ENCODE measurements around the gene GNG12. TPM values are rescaled to one million over a fixed set of nuclear protein-coding genes. Genes with fewer than 3 reads are reported as not detected.

GNG12 gene
- polyA plus RNA-seq, 4 donors, result 52.8 to 162 (median 126) TPM

DNA sequence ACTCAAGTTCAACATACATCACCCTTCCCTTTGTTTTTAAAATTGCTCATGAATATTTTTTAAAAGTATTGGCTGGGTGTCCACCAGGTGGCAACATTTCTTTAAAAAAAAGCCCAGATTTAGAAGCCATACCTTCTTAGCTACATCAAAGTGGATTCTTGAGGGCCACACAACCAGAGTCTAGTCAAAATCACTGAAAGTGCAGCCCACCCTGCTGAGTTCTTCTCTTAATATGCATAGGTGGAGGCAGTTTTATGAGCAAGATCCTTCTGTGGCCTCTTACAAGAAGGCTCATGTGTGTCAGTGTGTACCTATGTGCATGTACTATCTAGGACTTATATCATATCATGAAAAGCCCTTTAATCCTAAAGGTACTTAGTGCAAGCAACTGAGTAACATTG, 16.9 kb upstream of the GNG12 start:
- no peak overlapping the region for H3K4me3 ChIP-seq (ENCODE audit: low read depth in 1 of 3, low read length in 3 of 3)
- DNase-seq (peak in 1 of 2 donors; percentile 59), FAIRE-seq (no peak)
- H3K4me1 ChIP-seq (ENCODE audit: control insufficient read depth in 3 of 3, insufficient read depth in 2 of 3, low read depth in 1 of 3, low read length in 2 of 3), result peaks cover 0 to 8% (median 0%) of the 10 kb centered on the region in 3 donors
- peak overlapping the region; percentile 42 to 68 (median 60) for H3K27ac ChIP-seq (ENCODE audit: low read depth in 1 of 3, low read length in 2 of 3)
- no peaks in the 10 kb centered on the region for H3K27me3 ChIP-seq (ENCODE audit: control insufficient read depth in 3 of 3, insufficient read depth in 3 of 3, low read length in 3 of 3)
- no peaks in the 10 kb centered on the region for H3K36me3 ChIP-seq (ENCODE audit: control insufficient read depth in 3 of 3, insufficient read depth in 2 of 3, low read depth in 1 of 3, low read length in 3 of 3)
- no peaks in the 10 kb centered on the region for H3K9me3 ChIP-seq (ENCODE audit: control insufficient read depth in 2 of 2, insufficient read depth in 1 of 2, low read depth in 1 of 2, low read length in 1 of 2)

DNA sequence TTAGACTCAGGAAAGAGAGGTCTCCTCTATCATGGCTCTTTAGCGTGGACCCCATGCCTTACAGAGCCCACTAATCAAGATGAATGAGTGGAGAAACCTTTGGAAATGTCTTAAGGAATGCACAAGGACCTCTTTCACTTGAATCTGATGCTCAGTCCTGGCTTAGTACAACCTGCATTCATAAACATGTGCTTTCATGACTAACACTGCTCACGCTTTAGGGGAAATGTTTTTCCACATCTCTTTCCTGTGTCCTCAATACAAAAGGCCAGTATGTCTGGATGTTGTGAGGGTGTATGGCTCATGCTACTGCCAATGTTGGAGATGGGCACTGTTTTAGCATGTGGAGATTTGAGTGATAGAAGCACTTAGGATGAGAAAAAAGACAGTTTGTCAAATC, 14.2 kb upstream of the GNG12 start:
- 69 to 90% (median 77%) methylated on average over 2 of the region's 2 CpGs for WGBS, 3 donors
- Histone ChIP-seq H3K4me1 (ENCODE audit: control insufficient read depth in 3 of 3, insufficient read depth in 2 of 3, low read depth in 1 of 3, low read length in 2 of 3) (peaks cover 0 to 8% (median 0%) of the 10 kb centered on the region in 3 donors), H3K27me3 (ENCODE audit: control insufficient read depth in 3 of 3, insufficient read depth in 3 of 3, low read length in 3 of 3) (no peaks in the 10 kb centered on the region), H3K27ac (ENCODE audit: low read depth in 1 of 3, low read length in 2 of 3) (no peak overlapping the region), H3K4me3 (ENCODE audit: low read depth in 1 of 3, low read length in 3 of 3) (no peak overlapping the region), H3K36me3 (ENCODE audit: control insufficient read depth in 3 of 3, insufficient read depth in 2 of 3, low read depth in 1 of 3, low read length in 3 of 3) (no peaks in the 10 kb centered on the region), H3K9me3 (ENCODE audit: control insufficient read depth in 2 of 2, insufficient read depth in 1 of 2, low read depth in 1 of 2, low read length in 1 of 2) (no peaks in the 10 kb centered on the region)
- FAIRE-seq (no peak), DNase-seq (no peak)

DNA sequence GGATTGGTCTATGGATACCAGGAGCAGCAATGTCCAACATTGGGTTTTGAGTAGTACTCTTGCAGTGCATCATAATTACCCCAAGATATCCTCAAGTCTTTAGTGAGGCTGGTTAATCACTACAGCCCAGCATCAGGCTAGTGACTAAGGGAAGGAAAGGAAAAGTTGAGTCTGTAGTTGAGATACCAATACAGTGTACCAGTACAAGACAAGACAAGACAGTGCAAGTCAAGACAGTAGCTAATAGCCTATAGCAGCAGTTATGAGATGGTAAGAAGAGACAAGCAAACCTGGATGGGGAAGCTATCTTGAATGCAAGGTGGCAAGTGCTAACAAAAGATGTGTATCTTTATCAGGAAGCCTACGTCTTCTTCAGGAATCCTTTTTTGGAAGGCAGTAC, 13.3 kb upstream of the GNG12 start:
- FAIRE-seq, result no peak
- 89 to 96% (median 89%) methylated on average over 1 of the region's 1 CpG for WGBS, 3 donors

DNA sequence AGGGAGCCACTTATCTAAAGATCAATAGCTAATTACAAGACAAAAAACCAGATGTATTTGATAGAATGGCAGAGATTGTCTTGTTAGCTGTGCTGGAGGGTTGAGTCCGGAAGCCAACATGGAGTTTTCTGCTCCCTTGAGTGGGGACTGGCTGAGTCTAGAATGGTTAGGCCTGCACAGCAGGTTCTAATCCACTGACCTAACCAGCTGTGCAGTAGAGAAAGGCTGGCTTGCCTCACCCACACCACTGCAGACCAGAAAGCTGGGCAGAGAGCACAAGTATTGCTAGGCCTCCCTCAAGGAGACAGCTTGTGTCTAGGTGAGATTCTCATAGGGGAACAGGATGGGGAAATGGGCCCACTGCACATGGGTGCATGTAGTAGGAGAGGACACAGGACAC, 11.7 kb upstream of the GNG12 start:
- FAIRE-seq (no peak), DNase-seq (no peak)
- no peak overlapping the region for H3K27ac ChIP-seq (ENCODE audit: low read depth in 1 of 3, low read length in 2 of 3)
- no peaks in the 10 kb centered on the region for H3K36me3 ChIP-seq (ENCODE audit: control insufficient read depth in 3 of 3, insufficient read depth in 2 of 3, low read depth in 1 of 3, low read length in 3 of 3)
- no peaks in the 10 kb centered on the region for H3K4me1 ChIP-seq (ENCODE audit: control insufficient read depth in 3 of 3, insufficient read depth in 2 of 3, low read depth in 1 of 3, low read length in 2 of 3)
- no peaks in the 10 kb centered on the region for H3K27me3 ChIP-seq (ENCODE audit: control insufficient read depth in 3 of 3, insufficient read depth in 3 of 3, low read length in 3 of 3)
- no peaks in the 10 kb centered on the region for H3K9me3 ChIP-seq (ENCODE audit: control insufficient read depth in 2 of 2, insufficient read depth in 1 of 2, low read depth in 1 of 2, low read length in 1 of 2)
- H3K4me3 ChIP-seq (ENCODE audit: low read depth in 1 of 3, low read length in 3 of 3), result no peak overlapping the region
- WGBS, 3 donors, result 87 to 100% (median 97%) methylated on average over 1 of the region's 1 CpG

More for the DNA sequence above, 13.3 kb upstream of the GNG12 start:
- Histone ChIP-seq H3K4me1 (ENCODE audit: control insufficient read depth in 3 of 3, insufficient read depth in 2 of 3, low read depth in 1 of 3, low read length in 2 of 3) (peaks cover 0 to 8% (median 0%) of the 10 kb centered on the region in 3 donors), H3K4me3 (ENCODE audit: low read depth in 1 of 3, low read length in 3 of 3) (no peak overlapping the region), H3K27me3 (ENCODE audit: control insufficient read depth in 3 of 3, insufficient read depth in 3 of 3, low read length in 3 of 3) (no peaks in the 10 kb centered on the region), H3K36me3 (ENCODE audit: control insufficient read depth in 3 of 3, insufficient read depth in 2 of 3, low read depth in 1 of 3, low read length in 3 of 3) (no peaks in the 10 kb centered on the region), H3K9me3 (ENCODE audit: control insufficient read depth in 2 of 2, insufficient read depth in 1 of 2, low read depth in 1 of 2, low read length in 1 of 2) (no peaks in the 10 kb centered on the region), H3K27ac (ENCODE audit: low read depth in 1 of 3, low read length in 2 of 3) (no peak overlapping the region)
- DNase-seq, result no peak

DNA sequence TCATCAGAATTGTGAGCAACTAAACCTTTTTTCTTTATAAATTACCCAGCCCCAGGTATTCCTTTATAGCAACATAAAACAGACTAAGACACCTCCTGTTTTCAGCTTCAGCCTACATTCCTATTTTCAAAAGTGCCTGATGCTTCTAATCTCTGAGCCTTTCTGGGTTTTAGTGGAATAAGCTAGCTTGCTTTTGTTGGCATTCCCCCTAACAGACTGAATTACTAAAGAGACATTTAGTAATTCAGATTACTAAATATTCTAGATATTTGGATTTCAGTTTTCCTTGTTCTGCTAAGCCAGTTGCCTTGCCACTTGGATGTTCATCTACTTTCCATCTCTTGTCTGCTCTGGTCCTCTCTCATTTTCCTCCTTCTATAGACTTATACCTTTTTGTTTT, 10.5 kb upstream of the GNG12 start:
- DNase-seq (no peak), FAIRE-seq (no peak)
- Histone ChIP-seq H3K4me1 (ENCODE audit: control insufficient read depth in 3 of 3, insufficient read depth in 2 of 3, low read depth in 1 of 3, low read length in 2 of 3) (peaks cover 0 to 2% (median 0%) of the 10 kb centered on the region in 3 donors), H3K27me3 (ENCODE audit: control insufficient read depth in 3 of 3, insufficient read depth in 3 of 3, low read length in 3 of 3) (no peaks in the 10 kb centered on the region), H3K36me3 (ENCODE audit: control insufficient read depth in 3 of 3, insufficient read depth in 2 of 3, low read depth in 1 of 3, low read length in 3 of 3) (no peaks in the 10 kb centered on the region), H3K4me3 (ENCODE audit: low read depth in 1 of 3, low read length in 3 of 3) (no peak overlapping the region), H3K9me3 (ENCODE audit: control insufficient read depth in 2 of 2, insufficient read depth in 1 of 2, low read depth in 1 of 2, low read length in 1 of 2) (no peaks in the 10 kb centered on the region), H3K27ac (ENCODE audit: low read depth in 1 of 3, low read length in 2 of 3) (no peak overlapping the region)

DNA sequence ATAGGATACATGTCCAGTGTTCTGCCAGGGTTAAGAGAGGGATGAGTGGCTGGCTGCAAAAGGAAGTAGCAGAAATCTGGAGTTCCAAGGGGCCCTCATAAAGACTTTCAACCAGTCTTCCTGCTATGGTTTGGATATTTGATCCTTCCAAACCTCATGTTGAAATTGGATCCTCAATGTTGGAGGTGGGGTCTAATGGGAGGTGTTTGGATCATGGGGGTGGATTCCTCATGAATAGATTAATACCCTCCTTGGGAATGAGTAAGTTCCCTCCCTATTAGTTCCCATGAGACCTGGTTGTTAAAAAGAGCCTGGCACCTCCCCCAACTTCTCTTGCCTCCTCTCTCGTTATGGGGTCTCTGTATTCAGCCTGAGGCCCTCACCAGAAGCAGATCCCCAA, 10.1 kb upstream of the GNG12 start:
- no peaks in the 10 kb centered on the region for H3K9me3 ChIP-seq (ENCODE audit: control insufficient read depth in 2 of 2, insufficient read depth in 1 of 2, low read depth in 1 of 2, low read length in 1 of 2)
- H3K36me3 ChIP-seq (ENCODE audit: control insufficient read depth in 3 of 3, insufficient read depth in 2 of 3, low read depth in 1 of 3, low read length in 3 of 3), result no peaks in the 10 kb centered on the region
- FAIRE-seq (no peak), DNase-seq (no peak)
- H3K27ac ChIP-seq (ENCODE audit: low read depth in 1 of 3, low read length in 2 of 3), result no peak overlapping the region
- WGBS, 3 donors, result 78 to 83% (median 83%) methylated on average over 1 of the region's 1 CpG
- no peaks in the 10 kb centered on the region for H3K27me3 ChIP-seq (ENCODE audit: control insufficient read depth in 3 of 3, insufficient read depth in 3 of 3, low read length in 3 of 3)
- H3K4me1 ChIP-seq (ENCODE audit: control insufficient read depth in 3 of 3, insufficient read depth in 2 of 3, low read depth in 1 of 3, low read length in 2 of 3), result peaks cover 0 to 4% (median 3%) of the 10 kb centered on the region in 3 donors
- H3K4me3 ChIP-seq (ENCODE audit: low read depth in 1 of 3, low read length in 3 of 3), result no peak overlapping the region

DNA sequence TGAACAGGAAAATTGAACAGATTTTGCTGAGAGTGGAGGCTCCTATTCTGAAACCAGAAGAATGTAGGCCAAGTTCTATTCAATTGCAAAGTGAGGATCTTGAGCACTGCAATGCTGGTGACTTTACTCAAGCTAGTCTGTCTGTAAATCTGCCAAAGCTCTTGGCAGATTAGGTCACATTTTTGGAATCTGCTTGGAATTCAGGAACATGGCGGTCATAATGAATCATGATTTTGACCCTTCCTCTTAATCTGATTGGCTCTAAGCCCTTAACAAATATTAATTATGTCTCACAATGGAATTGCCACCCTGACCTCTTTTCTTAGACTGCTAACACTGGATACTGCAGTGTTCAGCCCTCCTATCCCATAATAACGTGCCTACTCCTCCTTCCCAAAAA, 7.2 kb upstream of the GNG12 start:
- no peak for FAIRE-seq
- Histone ChIP-seq H3K9me3 (ENCODE audit: control insufficient read depth in 2 of 2, insufficient read depth in 1 of 2, low read depth in 1 of 2, low read length in 1 of 2) (no peaks in the 10 kb centered on the region), H3K27me3 (ENCODE audit: control insufficient read depth in 3 of 3, insufficient read depth in 3 of 3, low read length in 3 of 3) (no peaks in the 10 kb centered on the region), H3K4me3 (ENCODE audit: low read depth in 1 of 3, low read length in 3 of 3) (no peak overlapping the region), H3K36me3 (ENCODE audit: control insufficient read depth in 3 of 3, insufficient read depth in 2 of 3, low read depth in 1 of 3, low read length in 3 of 3) (no peaks in the 10 kb centered on the region), H3K27ac (ENCODE audit: low read depth in 1 of 3, low read length in 2 of 3) (no peak overlapping the region), H3K4me1 (ENCODE audit: control insufficient read depth in 3 of 3, insufficient read depth in 2 of 3, low read depth in 1 of 3, low read length in 2 of 3) (peaks cover 0 to 12% (median 8%) of the 10 kb centered on the region in 3 donors)
- 58 to 77% (median 61%) methylated on average over 2 of the region's 2 CpGs for WGBS, 3 donors
- no peak for DNase-seq

DNA sequence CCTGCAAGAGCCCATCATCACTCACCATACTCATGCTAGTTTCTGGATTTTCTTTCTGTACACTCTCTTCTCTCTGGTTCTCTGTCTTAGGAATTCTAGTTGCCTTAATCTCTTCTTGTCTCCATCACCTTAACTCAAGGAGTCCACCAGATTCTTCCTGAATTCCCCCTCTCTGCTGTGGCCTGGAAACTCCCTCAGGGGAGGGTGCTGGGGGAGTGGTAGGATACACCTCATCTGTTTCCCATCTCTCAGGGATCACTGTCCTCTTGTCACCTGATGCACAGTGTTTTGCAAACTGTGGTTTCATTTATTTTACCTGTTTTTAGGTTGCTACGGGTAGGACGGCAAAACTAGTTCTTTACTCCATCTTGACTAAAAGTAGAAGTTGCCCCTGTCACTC, 6.6 kb upstream of the GNG12 start:
- Histone ChIP-seq H3K4me3 (ENCODE audit: low read depth in 1 of 3, low read length in 3 of 3) (no peak overlapping the region), H3K27me3 (ENCODE audit: control insufficient read depth in 3 of 3, insufficient read depth in 3 of 3, low read length in 3 of 3) (no peaks in the 10 kb centered on the region), H3K9me3 (ENCODE audit: control insufficient read depth in 2 of 2, insufficient read depth in 1 of 2, low read depth in 1 of 2, low read length in 1 of 2) (no peaks in the 10 kb centered on the region), H3K27ac (ENCODE audit: low read depth in 1 of 3, low read length in 2 of 3) (no peak overlapping the region), H3K36me3 (ENCODE audit: control insufficient read depth in 3 of 3, insufficient read depth in 2 of 3, low read depth in 1 of 3, low read length in 3 of 3) (no peaks in the 10 kb centered on the region), H3K4me1 (ENCODE audit: control insufficient read depth in 3 of 3, insufficient read depth in 2 of 3, low read depth in 1 of 3, low read length in 2 of 3) (peaks cover 0 to 14% (median 8%) of the 10 kb centered on the region in 3 donors)
- WGBS, 3 donors, result 86 to 96% (median 95%) methylated on average over 2 of the region's 2 CpGs
- no peak for FAIRE-seq
- DNase-seq, result no peak

DNA sequence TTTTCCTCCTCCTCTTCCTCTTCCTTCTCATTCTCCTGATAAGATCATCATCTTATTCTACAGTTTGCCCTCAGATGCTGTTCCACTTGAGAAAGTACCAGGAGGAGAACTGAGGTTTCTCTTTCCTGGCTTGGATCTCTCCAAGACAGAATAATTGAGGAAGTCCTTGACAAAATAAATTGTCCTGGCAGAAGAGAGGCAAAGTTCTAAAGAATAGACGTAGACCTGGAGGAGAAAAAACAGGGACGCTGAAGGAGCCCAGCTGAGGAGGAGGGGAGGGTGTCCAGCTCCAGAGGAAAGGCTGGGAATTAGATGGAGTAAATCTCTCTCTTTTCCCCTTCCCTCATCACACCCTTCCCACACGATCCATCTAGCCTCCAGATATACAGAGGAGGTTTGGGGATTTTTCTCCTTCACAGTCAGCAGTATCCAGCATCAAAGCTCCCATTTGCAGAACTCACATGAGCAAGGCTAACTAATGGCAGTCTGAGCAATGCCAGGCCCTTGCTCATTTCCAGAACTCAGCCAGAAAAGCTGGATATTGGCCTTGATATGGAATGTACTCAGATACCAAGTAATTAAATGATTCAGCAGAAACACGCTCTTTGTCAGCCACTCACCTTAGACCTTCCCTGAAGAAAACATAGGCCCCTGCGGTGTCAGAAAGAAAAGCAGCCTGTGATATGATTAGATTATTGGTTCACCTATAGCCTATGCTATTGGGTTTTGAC, 5.1 kb upstream of the GNG12 start:
- H3K27ac ChIP-seq (ENCODE audit: low read depth in 1 of 3, low read length in 2 of 3), result peak overlapping the region in 2 of 3 donors; percentile 4 to 54
- peaks cover 0 to 4% (median 0%) of the 10 kb centered on the region in 3 donors for H3K27me3 ChIP-seq (ENCODE audit: control insufficient read depth in 3 of 3, insufficient read depth in 3 of 3, low read length in 3 of 3)
- no peak overlapping the region for H3K4me3 ChIP-seq (ENCODE audit: low read depth in 1 of 3, low read length in 3 of 3)
- peaks cover 3 to 28% (median 11%) of the 10 kb centered on the region in 3 donors for H3K4me1 ChIP-seq (ENCODE audit: control insufficient read depth in 3 of 3, insufficient read depth in 2 of 3, low read depth in 1 of 3, low read length in 2 of 3)
- peak in 1 of 2 donors; percentile 87 for DNase-seq
- WGBS, 3 donors, result 14 to 43% (median 20%) methylated on average over 5 of the region's 5 CpGs
- no peak for FAIRE-seq
- no peaks in the 10 kb centered on the region for H3K9me3 ChIP-seq (ENCODE audit: control insufficient read depth in 2 of 2, insufficient read depth in 1 of 2, low read depth in 1 of 2, low read length in 1 of 2)
- no peaks in the 10 kb centered on the region for H3K36me3 ChIP-seq (ENCODE audit: control insufficient read depth in 3 of 3, insufficient read depth in 2 of 3, low read depth in 1 of 3, low read length in 3 of 3)
